ENCODE results near the gene HEPN1.

GRCh38 chr11:124943254-124943616 lies 24.2 kb downstream of the HEPN1 start:
- TF ChIP-seq CTCF (IDR thresholded peaks at IDR 0.05 in 2 of 3, conservative IDR thresholded peaks at IDR 0.05 in 1 of 3; ENCODE audit: insufficient read depth in 2 of 3, low read depth in 1 of 3, low read length in 3 of 3) = no peak
- no peak for TF ChIP-seq ZFP91 (CRISPR knock-in tag; IDR thresholded peaks at IDR 0.05)
- no peak for TF ChIP-seq UBTF (IDR thresholded peaks at IDR 0.05; ENCODE audit: borderline replicate concordance in 1 of 2, low read depth in 2 of 2, low read length in 2 of 2)
- no peak for TF ChIP-seq POLR2AphosphoS5 (IDR thresholded peaks at IDR 0.05; ENCODE audit: control insufficient read depth, insufficient read depth, low read depth, low read length)
- no peak for TF ChIP-seq CEBPG (CRISPR knock-in tag; IDR thresholded peaks at IDR 0.05)
- no peak for TF ChIP-seq CEBPG (tag; conservative IDR thresholded peaks at IDR 0.05 in 1 of 2, IDR thresholded peaks at IDR 0.05 in 1 of 2)

Measured in K562 (cell line).